Hematopoietic multipotent progenitor cell treated with erythropoietin and hydrocortisone succinate and interleukin-3 and kit ligand, for 8 days (in vitro differentiated cells): ENCODE measurements around the gene TPPP3.

ENCODE experiments used
- DNase-seq: peaks from one replicate; pipeline ENCODE4 v3.0.0-alpha.2; 2015

The TPPP3 gene

DNA sequence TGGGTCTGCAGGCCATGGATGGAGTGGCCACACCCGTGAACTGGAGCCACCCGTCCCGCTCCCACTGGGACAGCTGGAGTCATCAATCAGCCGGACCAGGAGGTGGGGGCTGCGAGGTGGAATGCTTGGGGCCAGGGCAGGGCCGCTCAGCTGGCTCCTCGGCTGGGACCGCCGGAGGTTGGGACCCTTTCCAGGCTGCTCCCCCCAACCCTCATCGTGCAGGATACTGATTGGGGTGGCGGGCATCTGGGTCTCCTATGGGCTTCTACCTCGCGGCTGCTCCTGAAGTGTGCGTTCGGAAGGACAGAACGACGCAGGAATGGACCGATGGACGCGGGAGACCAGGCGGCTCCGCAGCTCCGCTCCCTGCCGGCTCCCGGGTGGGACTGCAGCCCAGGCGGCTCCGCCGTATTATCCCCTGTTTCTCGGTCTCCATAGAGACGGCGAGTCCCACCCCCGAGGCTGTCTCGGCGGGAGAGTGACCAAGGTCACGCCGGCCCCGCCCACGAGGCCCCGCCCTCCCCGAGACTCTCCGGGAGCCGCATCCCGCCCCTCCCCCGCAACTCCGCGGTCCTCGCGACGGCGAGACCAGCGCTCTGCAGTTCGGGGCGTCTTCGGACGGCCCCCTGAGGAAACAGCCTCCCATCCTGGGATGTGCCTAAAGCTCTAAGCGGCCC is at the start of gene TPPP3:
Gene TPPP3 (minus strand): TSS at position 388 of the 677 bp plus-strand sequence. CDS start 2,387 bp downstream, outside the sequence.
- DNase-seq, result peak; percentile 59

GRCh38 chr16:67442581-67443255 is 49.4 kb upstream of the TPPP3 start:
- no peak for DNase-seq

GRCh38 chr16:67441907-67442306 is 48.6 kb upstream of the TPPP3 start:
- no peak for DNase-seq

DNA sequence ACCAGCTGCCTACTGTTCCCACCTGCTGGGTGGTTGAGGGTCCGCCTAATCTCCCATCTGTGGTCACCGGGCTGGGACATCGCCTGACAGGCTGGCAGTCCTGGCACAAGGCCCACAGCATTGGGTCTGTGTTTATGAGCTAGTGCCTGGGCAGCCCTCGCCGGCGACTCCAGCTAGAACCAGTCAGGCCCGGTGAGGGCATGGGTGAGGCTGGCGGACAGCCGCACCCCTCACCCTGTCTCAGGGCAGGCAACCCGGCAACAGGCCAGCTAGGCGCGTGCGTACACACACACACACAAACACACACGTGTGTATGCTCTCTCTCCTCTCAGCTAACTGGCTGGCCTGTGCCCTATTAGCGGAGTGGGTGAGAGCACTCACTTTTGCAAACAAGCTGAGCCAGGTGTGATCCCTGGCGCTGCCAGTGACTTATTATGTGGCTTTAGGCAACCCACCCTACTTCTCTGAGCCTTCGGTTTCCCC is 48.0 kb upstream of the TPPP3 start:
- DNase-seq, result peak; percentile 91

DNA sequence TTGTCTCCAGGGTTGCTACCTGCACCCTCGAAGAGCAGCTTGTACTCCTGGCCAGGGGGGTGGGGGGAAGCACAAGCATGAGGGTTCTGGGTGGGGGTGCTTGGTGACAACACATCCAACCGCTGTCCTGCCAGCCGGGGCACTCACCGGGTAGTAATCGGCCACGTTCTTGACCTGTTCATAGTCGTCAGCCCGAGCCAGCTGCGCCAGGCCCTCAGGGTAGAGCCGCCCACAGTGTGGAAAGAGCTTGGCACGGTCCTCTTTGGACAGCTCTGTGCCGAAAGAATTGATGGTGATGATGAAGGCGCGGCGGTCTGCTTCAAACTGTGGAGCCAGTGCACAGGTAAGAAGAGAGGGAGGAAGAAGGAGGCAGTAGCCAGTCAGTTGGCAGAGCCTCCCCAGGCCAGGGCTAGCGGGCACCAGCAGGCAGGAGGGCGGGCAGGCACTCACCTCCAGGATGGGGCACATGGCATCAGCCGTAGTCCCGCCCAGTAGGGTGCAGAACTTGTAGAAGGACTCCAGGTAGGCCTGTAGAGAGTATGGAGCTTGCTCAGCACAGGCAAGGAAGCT is 45.6 kb upstream of the TPPP3 start:
- DNase-seq, result no peak

GRCh38 chr16:67438098-67438791 is 44.9 kb upstream of the TPPP3 start:
- no peak for DNase-seq

- DNase-seq, result no peak
Observed at GRCh38 chr16:67437513-67437912, 44.2 kb upstream of the TPPP3 start.

DNA sequence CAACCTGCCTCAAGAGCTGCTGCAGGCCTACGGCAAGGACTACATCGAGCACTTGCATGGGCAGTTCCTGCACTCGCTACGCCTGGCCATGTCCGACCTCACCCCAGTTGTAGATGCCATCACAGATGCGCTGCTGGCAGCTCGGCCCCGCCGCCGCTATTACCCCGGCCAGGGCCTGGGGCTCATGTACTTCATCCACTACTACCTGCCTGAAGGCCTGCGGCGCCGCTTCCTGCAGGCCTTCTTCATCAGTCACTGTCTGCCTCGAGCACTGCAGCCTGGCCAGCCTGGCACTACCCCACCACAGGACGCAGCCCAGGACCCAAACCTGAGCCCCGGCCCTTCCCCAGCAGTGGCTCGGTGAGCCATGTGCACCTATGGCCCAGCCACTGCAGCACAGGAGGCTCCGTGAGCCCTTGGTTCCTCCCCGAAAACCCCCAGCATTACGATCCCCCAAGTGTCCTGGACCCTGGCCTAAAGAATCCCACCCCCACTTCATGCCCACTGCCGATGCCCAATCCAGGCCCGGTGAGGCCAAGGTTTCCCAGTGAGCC is 43.4 kb upstream of the TPPP3 start:
- DNase-seq, result no peak

DNA sequence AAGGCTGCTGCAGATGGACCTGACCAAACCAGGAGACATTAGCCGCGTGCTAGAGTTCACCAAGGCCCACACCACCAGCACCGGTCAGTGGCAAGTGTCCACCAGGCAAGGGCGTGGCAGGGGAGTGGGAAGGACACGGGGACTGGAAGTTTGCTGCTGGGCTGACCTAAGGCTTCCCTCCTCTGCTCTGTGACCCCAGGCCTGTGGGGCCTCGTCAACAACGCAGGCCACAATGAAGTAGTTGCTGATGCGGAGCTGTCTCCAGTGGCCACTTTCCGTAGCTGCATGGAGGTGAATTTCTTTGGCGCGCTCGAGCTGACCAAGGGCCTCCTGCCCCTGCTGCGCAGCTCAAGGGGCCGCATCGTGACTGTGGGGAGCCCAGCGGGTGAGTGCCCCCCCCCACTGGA is 42.5 kb upstream of the TPPP3 start:
- DNase-seq, result no peak

- DNase-seq, result no peak
Observed at GRCh38 chr16:67433131-67433719, 39.9 kb upstream of the TPPP3 start.

DNA sequence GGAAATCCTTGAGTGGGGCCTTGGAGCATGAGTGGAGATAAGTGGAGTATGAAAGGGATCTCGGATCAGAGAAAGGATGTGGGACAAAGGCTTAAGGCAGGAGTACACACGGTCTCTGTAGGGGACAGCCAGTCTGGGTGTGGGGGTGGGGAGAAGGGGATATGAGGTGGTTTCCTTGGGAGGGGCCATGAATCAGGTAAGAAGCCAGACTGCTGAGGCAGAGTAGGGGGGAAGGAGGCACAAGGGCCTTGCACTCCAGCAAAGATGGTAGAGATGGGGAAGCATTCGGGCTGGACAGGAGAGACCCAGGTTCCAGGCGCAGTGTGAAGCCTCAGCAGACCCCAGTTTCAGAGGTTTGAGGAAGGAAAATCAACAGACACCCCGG is 39.2 kb upstream of the TPPP3 start:
- DNase-seq, result no peak

DNA sequence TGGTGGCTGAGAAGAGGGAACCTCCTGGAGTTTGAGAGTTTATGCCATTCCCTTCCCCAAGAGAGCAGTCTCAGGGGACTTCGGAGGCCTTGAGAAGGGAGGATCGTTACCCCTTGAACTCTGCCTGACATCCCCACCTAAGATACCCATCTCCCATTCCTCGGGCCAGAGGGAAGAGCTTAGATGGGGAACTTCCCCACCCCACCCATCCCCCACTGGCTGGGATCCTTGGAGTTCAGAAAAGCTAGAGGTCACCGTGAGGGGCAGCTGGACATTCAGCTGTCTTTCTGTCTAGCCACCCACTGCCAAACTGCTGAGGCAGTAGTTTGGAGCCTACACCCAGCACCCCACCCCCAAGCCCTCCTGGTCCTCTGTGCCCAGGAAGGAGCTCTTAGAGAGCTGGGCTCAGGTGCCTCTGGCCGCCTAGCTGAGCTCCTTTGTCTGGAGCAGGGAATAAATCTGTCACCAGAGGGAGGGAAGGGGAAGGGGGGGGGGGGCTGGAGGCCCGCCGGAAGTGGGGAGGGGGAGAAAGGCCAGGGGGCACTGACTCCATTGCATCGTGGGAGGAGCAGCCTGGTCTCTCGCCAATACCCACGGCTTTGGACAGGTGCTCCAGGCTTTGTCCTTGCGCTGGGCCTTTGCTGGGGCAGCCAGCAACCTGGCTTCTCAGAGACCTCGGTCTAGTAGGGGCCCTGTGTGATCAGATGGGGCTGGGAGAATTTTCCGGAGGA is 38.6 kb upstream of the TPPP3 start:
- no peak for DNase-seq

- DNase-seq, result peak; percentile 35
Observed at GRCh38 chr16:67430977-67431774, 37.9 kb upstream of the TPPP3 start, which contains the start of gene HSD11B2. TSS of gene HSD11B2 (plus strand) at chr16:67431121. CDS start at chr16:67431249, 128 bp downstream.

- no peak for DNase-seq
Observed at GRCh38 chr16:67430504-67430976, 37.2 kb upstream of the TPPP3 start.

DNA sequence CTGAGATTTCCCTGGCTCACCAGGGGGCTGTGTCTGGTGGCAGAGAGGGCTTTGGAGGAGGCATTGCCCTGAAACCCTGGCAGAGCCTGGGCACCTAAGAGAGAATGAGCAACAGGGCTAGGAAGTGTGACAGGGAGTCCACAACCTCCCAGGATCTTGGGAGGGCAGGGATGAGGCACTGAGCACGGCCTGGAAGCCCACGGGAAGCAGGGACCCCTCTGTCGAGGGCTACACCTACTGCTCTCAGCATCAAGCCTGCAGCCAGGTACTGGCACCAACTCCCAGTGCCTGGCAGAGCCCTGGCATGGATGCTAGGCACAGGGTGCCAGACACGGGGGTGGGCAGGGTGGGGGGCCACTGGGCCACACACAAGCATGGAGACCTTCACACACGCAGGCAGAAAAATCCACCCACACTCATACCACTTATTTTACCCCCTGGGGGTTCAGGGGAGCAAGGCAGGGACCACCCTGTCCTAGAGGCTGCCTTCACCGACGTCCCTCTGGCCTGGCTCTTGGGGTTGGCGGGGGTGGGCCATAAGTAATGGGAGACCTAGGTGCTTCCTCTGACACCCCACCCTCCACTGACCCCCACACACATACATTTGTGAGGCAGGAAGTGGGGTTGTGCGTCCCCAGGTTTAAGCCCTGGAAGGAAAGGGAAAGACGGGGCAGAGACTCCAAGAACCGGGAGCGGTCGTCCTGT is 36.7 kb upstream of the TPPP3 start:
- DNase-seq, result no peak

DNA sequence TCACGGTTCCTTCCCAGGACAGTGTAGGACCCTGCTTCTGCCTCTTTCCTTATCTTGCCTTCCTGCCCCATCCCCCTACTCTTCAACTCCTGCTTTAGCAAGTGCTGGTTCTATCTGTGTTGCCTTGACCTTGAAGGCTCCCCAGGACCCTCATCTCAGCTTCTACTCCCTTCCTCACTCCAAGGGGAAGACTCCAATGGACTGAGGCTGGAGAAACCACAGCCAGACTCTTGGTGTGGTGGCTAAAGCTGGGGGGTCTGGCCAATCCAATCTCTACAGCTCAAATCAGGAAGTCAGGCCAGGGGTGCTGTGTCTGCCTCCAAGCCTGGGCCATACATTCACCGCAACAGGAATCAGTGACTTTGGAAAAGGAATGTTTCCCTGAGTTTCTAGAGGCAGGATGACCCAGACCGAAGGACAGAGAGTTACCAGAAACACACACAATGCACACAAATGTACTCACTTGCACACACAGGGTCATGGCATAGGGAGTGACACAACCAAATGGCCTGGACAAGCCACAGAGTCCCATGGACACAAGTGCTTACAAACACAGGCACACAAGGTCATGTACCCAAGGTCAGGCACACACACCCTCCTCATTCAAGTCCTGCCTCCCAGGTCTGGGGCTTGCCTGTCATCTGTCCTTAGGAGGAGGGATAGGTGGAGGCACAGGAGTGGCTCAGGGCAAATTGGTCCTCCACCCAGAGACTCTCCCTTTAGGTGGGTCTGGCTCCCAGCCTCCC is 35.9 kb upstream of the TPPP3 start:
- DNase-seq, result no peak

DNA sequence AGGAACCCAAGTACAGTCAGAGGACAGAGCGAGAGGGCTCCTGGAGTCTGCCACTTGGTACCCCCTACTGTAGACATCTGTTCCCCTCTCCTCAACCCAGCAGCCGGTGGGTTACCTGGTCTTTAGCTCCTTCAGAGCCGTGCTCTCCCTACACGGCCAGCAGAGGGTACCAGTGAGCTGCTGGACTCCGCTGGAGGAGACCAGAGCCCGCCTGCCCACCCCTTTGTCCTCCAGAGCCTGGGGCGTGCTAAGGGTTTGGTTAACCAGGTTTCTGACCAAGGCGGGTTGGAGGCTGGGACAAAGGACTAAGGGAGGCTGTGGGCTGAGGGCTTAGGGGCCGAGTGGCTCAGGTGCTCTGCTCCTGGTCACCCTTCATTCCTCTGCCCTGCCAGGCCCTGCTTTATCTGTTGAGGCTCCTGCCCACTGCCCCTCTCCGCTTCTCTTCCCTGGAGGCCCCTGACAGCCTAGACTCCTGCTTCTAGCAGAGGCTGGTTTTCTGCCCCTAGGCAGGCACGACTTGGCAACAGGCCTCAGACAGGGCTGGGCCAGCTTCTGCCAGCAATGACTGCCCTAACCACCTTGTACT is 34.9 kb upstream of the TPPP3 start:
- DNase-seq, result peak; percentile 70

DNA sequence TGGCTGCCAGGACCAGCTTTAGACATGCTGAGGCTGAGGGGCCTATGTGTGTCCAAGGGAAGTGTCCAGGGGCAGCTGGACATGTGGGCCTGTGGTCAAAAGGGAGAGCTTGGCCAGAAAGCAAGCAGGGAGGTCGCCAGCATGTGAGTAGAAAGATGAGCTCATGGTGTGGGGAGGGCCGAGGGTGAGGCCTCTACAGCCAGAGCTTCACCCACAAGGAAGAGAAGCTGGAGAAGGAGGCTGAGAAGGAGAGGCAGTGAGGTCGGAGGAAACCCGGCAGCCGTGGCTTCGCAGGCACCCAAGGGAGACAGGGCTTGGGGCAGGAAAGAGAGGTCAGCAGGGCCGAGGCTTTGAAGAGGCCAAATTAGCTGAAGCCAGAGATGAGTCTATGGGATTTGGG is 33.7 kb upstream of the TPPP3 start:
- DNase-seq, result no peak

- DNase-seq, result no peak
Observed at GRCh38 chr16:67426022-67426421, 32.7 kb upstream of the TPPP3 start.
